ENCODE results near the gene CUTA. TPM values are rescaled to one million over a fixed set of nuclear protein-coding genes. Genes with fewer than 3 reads are reported as not detected.

The CUTA gene
- polyA plus RNA-seq, 1 donor from 2014 or later, result 343 TPM

DNA sequence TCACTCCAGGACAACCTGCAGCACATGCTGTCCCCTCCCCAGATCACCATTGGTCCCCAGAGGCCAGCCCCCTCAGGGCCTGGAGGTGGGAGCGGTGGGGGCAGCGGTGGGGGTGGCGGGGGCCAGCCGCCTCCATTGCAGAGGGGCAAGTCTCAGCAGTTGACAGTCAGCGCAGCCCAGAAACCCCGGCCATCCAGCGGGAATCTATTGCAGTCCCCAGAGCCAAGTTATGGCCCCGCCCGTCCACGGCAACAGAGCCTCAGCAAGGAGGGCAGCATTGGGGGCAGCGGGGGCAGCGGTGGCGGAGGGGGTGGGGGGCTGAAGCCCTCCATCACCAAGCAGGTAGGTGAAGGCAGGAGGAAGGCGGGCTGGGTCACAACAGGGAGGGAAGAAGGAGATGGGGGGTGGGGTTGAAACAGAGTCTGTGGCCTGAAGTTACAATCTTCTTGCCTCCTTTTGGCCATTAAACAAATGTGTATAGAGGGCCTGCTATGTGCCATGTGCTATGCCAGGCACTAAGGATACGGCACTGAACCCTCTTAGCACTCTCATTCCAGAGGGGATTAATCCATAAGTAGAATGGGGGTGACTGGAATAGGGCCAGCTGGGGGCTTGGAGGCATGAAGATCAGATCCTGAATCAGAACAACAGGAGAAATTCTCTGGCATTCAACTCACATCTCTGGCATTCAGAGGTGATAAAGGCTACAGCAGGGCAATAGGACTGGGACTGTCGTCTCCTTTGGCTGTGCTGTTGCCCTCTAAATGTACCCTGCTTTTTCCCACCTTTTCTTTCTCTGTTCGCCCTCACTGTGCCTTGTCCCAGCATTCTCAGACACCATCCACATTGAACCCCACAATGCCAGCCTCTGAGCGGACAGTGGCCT lies 26.0 kb upstream of the CUTA start:
- Histone ChIP-seq H3F3A (ENCODE audit: insufficient read depth, low read length, poor library complexity, severe bottlenecking) (no peaks in the 10 kb centered on the region), H2AFZ (ENCODE audit: low read depth, low read length) (no peak overlapping the region), H3K9ac (ENCODE audit: low read length) (no peak overlapping the region), H3K4me3 (ENCODE audit: low read length) (no peak overlapping the region), H3K27me3 (ENCODE audit: insufficient read depth, low read depth, low read length) (no peaks in the 10 kb centered on the region), H3K9me3 (ENCODE audit: low read length) (no peaks in the 10 kb centered on the region), H3K27ac (ENCODE audit: low read length) (no peak overlapping the region), H3K79me2 (replicated peaks; ENCODE audit: insufficient read depth, low read length) (no peaks in the 10 kb centered on the region), H4K20me1 (ENCODE audit: insufficient read depth) (no peaks in the 10 kb centered on the region), H3K36me3 (ENCODE audit: insufficient read depth, low read length) (no peaks in the 10 kb centered on the region), H3K4me2 (ENCODE audit: low read length) (no peak overlapping the region), H3K9me2 (ENCODE audit: insufficient read depth, low read length) (no peaks in the 10 kb centered on the region)
- TF ChIP-seq EP300 (conservative IDR thresholded peaks at IDR 0.05; ENCODE audit: poor library complexity, severe bottlenecking), result no peak
- no peak for TF ChIP-seq POLR2AphosphoS5 (IDR thresholded peaks at IDR 0.05)
- TF ChIP-seq MXI1 (conservative IDR thresholded peaks at IDR 0.05; ENCODE audit: poor library complexity, severe bottlenecking), result no peak
- no peak for TF ChIP-seq TAF1 (IDR thresholded peaks at IDR 0.05; ENCODE audit: low read depth)
- TF ChIP-seq, protein P1, sequence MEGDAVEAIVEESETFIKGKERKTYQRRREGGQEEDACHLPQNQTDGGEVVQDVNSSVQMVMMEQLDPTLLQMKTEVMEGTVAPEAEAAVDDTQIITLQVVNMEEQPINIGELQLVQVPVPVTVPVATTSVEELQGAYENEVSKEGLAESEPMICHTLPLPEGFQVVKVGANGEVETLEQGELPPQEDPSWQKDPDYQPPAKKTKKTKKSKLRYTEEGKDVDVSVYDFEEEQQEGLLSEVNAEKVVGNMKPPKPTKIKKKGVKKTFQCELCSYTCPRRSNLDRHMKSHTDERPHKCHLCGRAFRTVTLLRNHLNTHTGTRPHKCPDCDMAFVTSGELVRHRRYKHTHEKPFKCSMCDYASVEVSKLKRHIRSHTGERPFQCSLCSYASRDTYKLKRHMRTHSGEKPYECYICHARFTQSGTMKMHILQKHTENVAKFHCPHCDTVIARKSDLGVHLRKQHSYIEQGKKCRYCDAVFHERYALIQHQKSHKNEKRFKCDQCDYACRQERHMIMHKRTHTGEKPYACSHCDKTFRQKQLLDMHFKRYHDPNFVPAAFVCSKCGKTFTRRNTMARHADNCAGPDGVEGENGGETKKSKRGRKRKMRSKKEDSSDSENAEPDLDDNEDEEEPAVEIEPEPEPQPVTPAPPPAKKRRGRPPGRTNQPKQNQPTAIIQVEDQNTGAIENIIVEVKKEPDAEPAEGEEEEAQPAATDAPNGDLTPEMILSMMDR (IDR thresholded peaks at IDR 0.05; ENCODE audit: poor library complexity, severe bottlenecking), result no peak
- TF ChIP-seq EZH2 (IDR thresholded peaks at IDR 0.05; ENCODE audit: borderline replicate concordance, insufficient read depth, low read length, poor library complexity, severe bottlenecking), result no peak
- TF ChIP-seq, protein P2, sequence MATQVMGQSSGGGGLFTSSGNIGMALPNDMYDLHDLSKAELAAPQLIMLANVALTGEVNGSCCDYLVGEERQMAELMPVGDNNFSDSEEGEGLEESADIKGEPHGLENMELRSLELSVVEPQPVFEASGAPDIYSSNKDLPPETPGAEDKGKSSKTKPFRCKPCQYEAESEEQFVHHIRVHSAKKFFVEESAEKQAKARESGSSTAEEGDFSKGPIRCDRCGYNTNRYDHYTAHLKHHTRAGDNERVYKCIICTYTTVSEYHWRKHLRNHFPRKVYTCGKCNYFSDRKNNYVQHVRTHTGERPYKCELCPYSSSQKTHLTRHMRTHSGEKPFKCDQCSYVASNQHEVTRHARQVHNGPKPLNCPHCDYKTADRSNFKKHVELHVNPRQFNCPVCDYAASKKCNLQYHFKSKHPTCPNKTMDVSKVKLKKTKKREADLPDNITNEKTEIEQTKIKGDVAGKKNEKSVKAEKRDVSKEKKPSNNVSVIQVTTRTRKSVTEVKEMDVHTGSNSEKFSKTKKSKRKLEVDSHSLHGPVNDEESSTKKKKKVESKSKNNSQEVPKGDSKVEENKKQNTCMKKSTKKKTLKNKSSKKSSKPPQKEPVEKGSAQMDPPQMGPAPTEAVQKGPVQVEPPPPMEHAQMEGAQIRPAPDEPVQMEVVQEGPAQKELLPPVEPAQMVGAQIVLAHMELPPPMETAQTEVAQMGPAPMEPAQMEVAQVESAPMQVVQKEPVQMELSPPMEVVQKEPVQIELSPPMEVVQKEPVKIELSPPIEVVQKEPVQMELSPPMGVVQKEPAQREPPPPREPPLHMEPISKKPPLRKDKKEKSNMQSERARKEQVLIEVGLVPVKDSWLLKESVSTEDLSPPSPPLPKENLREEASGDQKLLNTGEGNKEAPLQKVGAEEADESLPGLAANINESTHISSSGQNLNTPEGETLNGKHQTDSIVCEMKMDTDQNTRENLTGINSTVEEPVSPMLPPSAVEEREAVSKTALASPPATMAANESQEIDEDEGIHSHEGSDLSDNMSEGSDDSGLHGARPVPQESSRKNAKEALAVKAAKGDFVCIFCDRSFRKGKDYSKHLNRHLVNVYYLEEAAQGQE (IDR thresholded peaks at IDR 0.05; ENCODE audit: borderline replicate concordance), result no peak
- TF ChIP-seq RAD21 (conservative IDR thresholded peaks at IDR 0.05), result no peak
- no peak for TF ChIP-seq SMC3 (conservative IDR thresholded peaks at IDR 0.05; ENCODE audit: poor library complexity)

DNA sequence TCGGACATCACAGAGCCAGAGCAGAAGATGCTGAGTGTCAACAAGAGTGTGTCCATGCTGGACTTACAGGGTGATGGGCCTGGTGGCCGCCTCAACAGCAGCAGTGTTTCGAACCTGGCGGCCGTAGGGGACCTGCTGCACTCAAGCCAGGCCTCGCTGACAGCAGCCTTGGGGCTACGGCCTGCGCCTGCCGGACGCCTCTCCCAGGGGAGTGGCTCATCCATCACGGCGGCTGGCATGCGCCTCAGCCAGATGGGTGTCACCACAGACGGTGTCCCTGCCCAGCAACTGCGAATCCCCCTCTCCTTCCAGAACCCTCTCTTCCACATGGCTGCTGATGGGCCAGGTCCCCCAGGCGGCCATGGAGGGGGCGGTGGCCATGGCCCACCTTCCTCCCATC lies 25.1 kb upstream of the CUTA start:
- H3K27ac ChIP-seq (ENCODE audit: low read length), result no peak overlapping the region
- no peak for TF ChIP-seq RAD21 (conservative IDR thresholded peaks at IDR 0.05)
- TF ChIP-seq MXI1 (conservative IDR thresholded peaks at IDR 0.05; ENCODE audit: poor library complexity, severe bottlenecking), result no peak
- no peak for TF ChIP-seq POLR2AphosphoS5 (IDR thresholded peaks at IDR 0.05)
- H4K20me1 ChIP-seq (ENCODE audit: insufficient read depth), result no peaks in the 10 kb centered on the region
- H3K27me3 ChIP-seq (ENCODE audit: insufficient read depth, low read depth, low read length), result no peaks in the 10 kb centered on the region
- no peak overlapping the region for H3K4me2 ChIP-seq (ENCODE audit: low read length)
- no peaks in the 10 kb centered on the region for H3K36me3 ChIP-seq (ENCODE audit: insufficient read depth, low read length)
- no peak overlapping the region for H3K4me3 ChIP-seq (ENCODE audit: low read length)
- H3K9ac ChIP-seq (ENCODE audit: low read length), result no peak overlapping the region
- no peaks in the 10 kb centered on the region for H3K9me2 ChIP-seq (ENCODE audit: insufficient read depth, low read length)
- H3K79me2 ChIP-seq (replicated peaks; ENCODE audit: insufficient read depth, low read length), result no peaks in the 10 kb centered on the region
- H2AFZ ChIP-seq (ENCODE audit: low read depth, low read length), result no peak overlapping the region
- H3F3A ChIP-seq (ENCODE audit: insufficient read depth, low read length, poor library complexity, severe bottlenecking), result no peaks in the 10 kb centered on the region
- H3K9me3 ChIP-seq (ENCODE audit: low read length), result no peaks in the 10 kb centered on the region
